GM21447 (cell line): ENCODE measurements around the gene ELP6.

ENCODE experiments used
- ATAC-seq: cut with Tn5 transposase; IDR thresholded peaks from one replicate; pipeline ENCODE4 v1.9.1; 2021; ENCODE audit not compliant: unreplicated experiment

ELP6 gene, protein sequence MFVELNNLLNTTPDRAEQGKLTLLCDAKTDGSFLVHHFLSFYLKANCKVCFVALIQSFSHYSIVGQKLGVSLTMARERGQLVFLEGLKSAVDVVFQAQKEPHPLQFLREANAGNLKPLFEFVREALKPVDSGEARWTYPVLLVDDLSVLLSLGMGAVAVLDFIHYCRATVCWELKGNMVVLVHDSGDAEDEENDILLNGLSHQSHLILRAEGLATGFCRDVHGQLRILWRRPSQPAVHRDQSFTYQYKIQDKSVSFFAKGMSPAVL

DNA sequence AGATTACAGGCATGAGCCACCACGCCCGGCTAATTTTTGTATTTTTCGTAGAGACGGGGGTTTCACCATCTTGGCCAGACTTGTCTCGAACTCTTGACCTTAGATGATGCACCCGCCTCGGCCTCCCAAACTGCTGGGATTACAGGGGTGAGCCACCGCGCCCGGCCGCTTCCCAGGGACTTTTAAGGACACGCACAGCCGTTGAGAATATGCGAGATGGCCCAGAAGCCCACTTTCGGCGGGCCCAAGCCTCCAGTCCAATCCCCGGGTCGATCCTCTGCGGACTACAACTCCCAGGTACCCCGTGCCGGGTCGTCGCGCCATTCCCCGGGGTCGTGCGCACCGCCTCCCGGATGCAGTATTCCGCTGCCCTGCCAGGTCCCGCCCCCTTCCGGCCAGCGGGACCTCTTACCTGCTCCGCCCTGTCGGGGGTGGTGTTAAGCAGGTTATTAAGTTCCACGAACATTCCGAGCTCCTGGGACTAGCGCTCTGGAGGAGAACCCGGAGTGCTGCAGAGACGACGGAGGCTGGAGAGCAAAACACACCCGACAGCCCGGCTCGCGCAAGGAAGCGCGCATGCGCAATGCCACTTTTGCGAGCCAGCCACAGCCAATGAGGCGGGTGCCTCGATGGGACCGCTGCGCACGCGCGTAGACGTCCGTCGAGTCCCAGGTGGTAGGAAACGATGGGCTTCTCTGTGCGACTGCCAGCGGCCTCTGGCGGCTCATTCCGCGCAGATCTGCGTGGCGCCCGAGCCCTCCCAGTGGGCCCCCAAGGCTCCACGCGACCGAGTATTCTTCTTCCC is at the start of gene ELP6:
TSS of gene ELP6 (minus strand) at position 588 of the 805 bp plus-strand sequence. CDS start at position 466, 122 bp downstream.
- ATAC-seq, result peak; percentile 95

DNA sequence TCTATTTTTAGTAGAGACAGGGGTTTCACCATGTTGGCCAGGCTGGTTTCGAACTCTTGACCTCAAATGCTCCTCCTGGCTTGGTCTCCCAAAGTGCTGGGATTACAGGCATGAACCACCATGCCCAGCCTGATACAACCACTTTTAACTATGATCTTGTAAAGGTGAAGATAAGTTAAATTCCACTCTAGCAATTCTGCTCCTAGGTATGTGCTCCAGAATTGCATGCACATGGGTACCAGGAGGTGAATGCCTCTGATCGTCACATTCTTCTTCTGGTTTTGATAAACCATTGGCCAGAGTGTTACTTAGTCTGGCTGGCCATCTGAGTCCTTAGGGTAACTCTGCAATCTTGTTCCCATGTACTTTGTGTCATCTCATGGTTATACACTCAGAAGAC is 42.8 kb upstream of the ELP6 start:
- no peak for ATAC-seq

DNA sequence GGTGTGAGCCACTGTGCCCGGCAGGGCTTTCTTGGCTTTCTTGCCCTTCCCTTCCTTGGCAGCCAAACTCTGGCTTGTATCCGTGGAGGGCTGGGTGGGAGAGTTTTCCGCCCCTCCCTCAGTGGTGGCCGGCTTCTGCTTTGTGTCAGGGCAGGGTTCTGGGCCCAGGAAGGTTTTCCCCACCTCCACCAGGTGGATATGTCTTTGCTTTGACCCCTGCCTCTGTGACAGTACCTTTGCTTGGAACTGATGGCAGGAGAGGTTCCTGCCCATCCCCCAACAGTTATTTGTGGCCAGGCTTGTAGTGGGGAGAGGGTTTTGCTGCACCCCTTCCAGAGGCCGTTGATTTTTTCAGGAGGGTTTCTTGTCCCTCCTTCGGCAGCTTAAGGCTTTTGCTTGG is 40.8 kb upstream of the ELP6 start:
- no peak for ATAC-seq

DNA sequence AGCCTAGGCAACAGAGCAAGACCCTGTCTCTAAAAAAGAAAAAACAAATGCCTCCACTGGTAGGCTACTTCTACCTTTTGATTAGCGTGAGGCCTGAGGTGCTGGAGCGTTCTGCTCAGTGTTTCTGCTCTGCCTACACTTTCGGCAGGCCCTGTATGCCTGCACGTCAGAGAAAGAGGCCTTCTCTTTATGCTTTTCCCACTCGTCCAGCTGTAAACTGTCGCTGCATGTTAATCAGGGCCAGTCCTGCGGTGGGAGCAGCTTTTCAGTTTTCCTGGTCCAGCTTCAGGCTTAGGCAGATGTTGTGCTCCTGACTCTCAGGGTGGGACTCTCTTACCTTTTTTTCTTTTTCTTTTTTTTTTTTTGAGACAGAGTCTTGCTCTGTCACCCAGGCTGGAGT is 39.9 kb upstream of the ELP6 start:
- no peak for ATAC-seq

DNA sequence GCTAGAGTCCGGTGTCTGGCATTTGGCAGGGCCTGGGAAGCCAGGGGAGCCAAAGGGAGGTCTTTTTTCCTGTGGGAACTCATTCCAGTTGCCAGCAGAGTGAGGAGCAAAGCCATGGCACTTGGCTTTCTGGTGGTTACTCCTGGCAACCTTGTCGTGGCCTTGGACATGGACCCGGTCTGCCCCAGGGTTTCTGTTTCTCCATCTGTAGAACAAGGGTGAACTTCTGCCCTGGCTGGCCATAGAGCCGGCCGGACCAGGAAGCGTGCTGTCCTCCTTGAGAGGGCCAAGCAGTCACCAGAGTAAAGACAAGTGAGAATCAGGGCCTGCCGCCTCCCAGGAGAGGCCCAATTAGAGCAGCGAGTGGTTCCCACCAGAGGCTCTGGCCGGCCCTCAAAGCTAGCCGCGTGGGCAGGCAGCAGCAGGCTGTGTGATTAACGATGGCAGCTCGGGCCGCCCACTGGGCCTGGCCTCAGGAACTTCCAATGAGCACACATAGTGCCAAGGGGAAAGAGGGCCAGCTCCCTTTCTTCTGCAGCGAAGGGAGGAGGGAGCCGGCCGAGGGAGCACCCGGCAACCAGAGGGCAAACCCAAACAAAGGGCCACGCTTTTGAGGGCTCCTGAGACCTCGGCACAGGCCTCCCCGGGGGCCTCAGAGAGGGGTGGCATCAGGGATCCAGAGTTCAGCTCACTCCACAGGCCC is 29.1 kb upstream of the ELP6 start:
- ATAC-seq, result no peak

DNA sequence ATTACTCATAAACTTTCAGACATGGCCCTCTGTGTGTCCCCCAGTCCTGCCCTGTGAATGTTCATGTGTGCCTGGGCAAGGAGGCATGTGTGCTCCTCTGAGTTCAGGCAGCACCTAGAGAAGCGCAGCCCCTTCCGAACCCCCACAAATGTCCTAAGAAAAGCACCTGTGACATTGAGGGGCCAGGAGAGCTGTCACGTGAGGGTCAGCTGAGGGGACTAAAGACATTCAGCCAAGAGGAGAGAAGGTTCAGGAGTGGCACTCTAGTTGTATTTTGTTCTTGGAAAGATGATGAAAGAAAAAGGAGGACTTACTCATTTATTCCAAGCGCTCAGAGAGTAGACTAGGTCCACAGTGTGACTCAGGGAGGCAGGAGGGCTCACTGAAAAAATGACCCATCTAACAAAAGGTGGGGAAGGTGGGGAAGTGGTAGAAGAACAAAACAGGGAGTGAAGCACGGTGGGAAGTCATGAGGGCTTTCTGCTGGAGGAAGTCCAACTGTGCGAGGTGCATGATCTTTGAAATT is 28.1 kb upstream of the ELP6 start:
- ATAC-seq, result no peak

DNA sequence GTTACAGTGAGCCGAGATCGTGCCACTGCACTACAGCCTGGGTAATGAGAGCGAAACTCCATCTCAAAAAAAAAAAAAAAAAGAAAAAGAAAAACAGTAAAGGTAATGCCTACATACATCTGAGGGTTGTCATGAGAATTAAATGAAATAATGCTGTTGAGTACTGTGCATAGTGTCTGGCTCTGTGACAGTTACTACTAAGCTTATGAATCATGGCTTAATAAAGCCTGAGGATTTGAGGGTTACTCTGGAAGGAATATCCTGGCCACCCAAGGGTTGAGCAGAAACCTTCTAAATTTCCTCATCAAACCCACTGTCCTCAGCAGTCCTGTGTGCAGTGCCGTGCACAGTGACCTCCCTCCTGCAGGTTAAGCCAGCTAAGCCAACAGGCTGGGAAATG is 26.8 kb upstream of the ELP6 start:
- ATAC-seq, result no peak

DNA sequence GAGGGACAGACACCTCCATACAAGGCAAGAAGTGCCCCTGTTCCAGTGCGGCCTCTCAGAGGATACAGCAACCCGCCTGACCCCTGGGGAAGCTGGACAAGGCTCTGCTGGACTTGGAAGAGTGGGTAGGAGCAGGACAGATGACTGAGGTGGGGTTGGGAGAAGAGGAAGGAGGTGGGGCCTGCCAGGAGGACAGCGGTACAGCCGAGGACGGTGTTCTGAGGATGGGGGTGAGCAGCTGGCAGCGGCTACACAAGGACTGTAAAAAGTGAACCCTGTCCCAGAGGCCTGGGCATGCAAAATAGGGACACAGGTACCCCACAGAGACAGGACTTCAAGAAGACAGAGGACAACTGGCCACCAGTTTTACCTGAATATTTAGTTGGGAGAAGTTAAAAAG is 23.5 kb upstream of the ELP6 start:
- ATAC-seq, result no peak

DNA sequence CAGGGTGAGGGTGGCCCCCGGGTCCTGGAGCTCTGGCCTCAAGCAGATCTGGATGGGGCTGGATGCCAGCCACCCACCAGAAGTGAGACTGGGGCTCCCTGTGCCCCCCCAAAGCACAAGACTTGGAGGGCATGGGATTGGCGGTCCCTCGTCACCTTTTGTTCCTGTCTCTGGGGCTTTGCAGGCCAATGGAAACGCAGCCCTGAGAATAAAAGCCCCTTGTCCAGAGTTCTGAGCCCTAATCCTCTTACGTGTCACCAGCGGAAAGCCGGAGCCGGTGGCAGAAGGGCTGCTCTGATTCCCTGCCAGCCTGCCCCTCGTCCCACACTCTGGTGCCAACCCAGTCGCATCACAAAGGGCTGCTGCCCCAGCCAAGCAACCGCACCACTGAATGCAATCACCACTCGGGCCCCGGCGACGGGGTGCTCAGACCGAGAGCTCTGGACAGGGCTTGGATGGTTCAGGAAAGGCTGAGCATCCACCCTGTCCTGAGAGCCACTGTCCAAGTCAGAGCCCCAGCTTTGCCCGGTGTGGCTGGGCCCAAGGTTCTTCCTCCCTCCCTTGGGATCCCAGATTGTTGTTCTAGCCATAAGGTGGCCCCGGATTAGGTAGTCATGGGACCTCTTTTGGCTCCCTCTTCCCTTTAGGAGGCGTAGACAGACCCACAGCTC is 22.8 kb upstream of the ELP6 start:
- no peak for ATAC-seq

DNA sequence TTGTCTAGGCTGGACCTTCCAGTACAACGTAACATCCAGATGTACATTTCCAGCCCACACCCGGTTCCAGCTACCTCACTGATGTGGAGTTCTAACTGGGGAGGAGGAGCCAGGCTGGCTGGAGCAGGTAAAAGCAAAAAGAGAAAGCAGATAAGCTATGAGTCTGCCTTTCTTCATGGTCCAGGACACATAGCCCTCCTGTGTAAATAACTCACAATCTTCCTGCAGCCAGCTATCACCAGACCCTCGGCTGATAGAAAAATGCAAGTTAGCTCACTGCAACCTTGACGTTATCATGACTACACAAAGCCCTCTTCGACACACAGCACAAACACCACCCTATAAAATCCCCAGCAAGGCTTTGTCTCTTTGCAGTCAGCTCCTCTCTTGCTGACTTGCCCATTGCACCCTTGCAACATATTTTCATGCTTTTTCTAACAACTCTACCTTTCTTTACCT is 20.5 kb upstream of the ELP6 start:
- ATAC-seq, result no peak

DNA sequence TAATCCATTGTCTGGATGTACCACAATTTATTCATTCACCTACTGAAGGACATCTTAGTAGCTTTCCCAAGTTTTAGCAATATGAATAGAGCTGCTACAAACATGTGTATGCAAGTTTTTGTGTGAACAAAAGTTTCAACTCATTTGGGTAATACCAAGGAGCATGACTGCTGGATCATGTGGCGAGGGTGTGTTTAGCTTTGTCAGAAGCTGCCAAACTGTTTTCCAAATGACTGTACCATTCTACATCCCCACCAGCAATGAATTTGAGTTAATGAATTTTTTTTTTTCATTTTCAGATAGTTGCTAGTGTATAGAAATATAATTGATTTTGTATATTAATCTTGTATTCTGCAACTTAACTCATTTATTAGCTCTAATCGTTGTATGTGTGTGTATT is 20.0 kb upstream of the ELP6 start:
- no peak for ATAC-seq

DNA sequence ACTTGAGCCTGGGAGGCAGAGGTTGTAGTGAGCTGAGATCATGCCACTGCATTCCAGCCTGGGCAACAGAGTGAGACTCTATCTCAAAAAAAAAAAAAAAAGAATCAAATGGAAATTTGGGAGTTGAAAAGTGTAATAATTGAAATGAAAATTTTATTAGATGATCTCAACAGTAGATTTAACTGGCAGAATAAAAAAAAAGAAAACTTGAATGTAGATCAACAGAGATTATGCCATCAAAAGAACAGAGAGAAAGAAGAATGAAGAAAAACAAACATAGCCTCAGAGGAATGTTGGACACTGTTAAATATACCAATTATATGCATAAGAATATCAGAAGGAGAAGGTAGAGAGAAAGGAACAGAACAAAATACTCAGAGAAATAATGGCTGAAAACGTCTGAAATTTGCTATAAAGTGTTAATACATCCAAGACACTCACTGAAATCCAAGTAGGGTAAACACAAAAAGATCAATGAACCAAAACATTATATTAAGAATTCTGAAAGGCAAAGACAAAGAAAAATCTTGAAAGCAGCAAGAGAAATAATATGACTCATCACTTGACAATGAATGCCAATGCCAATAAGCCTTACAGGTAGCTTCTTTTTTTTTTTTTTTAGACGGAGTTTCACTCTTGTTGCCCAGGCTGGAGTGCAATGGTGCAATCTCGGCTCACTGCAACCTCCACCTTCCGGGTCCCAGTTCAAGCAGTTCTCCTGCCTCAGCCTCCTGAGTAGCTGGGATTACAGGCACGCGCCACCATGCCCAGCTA is 14.6 kb upstream of the ELP6 start:
- ATAC-seq, result no peak

DNA sequence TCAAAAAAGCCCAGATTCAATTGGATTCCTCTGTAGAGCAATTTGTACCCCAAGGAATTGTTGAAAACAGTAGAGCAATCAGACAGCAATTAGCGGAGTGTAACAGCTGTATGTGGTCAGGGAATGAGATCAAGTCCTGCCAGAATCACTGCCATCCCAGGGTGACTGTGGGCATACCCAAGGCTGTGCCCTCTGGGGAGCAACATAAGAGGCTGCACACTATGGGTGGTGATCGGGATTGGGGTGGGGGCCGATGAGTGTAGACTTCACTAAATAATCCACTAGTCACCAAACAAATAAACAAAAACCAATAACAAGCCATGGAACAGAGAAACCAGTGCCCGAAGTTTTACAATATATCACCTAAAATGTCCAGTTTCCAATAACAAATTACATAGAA is 12.1 kb upstream of the ELP6 start:
- ATAC-seq, result no peak

DNA sequence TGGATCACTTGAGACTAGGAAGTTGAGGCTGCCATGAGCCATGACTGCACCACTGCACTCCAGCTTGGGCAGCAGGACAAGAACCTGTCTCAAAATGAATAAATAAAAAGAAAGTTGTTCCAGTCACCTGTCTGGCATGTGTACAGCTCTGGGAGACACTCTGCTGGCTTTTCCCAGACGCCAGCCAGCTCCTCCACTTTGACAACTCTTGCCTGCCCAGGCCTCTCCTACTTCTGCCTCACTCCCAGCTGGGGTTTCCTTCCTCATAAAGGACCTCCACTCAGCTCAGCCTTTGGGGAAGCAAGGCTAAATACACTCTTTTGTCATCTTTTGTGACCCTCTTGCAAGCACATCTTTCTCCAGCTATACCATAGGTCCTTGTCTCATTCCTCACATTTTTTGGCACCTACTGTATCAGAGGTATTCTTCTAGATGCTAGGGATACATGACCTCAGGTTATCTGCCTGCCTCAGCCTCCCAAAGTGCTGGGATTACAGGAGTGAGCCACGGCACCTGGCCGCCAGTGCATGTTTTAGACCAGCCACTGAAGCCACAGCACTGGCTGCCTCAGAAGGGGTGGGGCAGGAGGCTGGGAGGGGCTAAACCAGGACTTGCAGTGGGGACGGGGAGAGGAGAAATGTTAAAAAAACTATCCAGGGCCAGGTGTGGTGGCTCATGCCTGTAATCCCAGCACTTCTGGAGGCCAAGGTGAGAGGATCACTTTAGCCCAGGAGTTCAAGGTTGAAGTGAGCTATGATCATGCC is 10.0 kb upstream of the ELP6 start:
- ATAC-seq, result no peak

DNA sequence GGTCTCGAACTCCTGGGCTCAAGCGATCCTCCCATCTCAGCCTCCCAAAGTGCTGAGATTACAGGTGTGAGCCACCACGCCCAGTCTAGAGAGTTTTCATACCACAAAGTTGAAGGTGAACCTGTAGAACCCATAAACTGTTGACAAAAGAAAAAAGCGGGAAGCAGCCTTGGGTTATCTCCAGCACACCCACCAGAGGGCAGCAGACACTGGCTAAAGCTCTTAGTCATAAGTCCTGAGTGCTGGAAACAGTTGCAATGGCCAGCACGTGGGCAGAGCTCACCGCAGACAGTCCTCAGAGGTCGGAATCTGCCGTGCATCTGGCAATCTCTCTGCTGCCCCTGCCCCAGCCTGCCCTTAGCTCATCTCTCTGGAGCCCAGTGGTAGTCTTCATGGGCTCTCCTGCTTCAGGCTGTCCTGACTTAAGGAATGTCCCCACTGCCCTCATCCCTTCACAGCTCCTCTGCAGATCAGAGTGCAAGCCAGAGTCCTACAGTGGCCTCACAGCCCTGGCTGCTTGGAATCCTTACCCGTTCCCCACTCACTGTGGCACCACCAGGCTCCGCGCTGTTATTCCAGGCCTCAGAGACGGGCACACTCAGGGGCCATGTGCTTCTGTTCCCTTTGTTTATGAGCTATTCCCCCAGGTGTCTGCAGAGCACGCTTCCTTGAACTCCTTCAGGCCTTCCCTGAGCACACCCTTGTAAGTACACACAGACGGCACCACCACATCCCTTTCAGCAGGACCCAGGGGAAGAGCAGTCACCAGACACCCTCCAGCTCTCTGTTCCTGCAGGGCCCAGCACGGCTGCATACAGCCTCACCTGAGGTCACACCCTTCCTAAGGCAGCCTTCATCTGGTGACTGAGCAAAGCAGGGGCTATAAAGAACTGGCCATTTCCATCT is 8.8 kb upstream of the ELP6 start:
- ATAC-seq, result no peak

DNA sequence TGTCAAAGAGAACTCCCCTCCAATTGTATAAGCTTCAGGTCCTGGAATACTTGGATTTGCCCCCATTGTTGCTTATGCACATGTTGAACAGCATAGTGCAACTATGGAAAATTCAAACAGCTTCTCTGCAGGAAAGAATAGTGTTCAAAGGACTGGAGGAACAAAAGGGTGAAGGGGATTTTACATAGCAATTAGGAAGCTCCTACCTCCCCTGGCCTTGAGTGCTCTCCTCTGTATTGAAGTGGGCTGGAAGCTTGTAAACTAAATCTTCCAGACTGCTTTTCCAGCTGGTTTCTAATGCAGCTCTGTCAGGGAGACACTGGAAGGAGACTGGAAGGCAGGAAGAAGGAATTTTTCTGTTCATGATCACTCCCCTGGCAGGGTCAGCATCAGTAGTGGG is 7.2 kb upstream of the ELP6 start:
- ATAC-seq, result no peak

DNA sequence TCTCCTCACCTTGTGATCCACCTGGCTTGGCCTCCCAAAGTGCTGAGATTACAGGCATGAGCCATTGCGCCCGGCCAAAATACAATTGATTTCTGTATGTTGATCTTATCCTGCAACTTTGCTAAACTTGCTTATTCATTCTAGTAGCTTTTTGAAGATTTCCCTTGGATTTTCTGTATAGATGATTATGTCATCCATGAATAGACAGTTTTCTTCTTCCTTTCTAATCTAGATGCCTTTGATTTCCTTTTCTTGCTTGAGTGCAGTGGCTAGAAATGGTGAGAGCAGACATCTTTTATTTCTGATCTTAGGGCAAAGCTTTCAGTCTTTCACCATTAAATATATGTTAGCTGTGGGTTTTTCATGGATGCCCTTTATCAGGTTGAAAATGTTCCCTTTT is 4.4 kb upstream of the ELP6 start:
- ATAC-seq, result no peak

DNA sequence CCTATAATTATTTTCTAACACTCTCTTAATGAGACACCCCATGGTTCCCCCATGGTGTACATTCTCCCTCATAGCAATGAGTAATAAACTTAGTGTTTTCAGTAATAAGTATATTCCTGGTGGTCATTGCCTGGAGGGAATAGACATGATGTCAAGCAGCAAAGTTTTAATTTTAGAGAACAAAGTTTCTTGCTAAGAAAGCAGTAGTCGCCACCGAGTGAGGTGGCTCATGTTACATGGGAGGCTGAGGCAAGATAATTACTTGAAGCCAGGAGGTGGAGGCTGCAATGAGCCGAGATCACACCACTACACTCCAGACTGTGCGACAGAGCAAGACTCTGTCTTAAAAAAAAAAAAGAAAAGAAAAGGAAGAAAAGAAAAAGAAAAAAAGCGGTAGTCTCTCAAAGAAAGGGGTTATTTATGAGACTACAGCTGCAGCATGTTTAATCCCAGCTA is 2.4 kb upstream of the ELP6 start:
- no peak for ATAC-seq

DNA sequence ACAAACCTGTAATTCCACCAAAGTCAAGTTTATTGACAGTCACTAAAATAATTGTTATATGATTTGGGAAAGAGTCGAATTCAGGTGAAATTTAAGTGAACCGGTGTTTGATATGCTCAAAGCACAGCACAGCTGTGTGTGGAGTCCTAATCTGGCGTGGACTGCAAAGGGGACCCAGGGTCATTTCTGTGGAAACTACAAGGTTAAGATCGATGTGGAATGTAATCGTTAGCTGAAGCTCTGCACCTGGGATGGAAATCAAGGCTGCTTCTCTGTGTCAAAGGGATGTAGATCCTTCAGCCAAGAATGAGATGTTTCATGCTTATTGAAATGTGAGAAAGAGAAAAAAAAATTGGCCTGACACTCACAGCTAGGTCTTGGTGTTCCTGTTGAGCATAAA is 1.6 kb upstream of the ELP6 start:
- no peak for ATAC-seq
